ENCODE results near the gene NUP62CL. TPM values are rescaled to one million over a fixed set of nuclear protein-coding genes. Genes with fewer than 3 reads are reported as not detected.
"Not testable (repeated sequence)": the region's sequence is repeated elsewhere in the genome, so short reads cannot be mapped to it uniquely, and the experiment has no call there.

NUP62CL gene
- total RNA-seq, 1 experiment from 2014 or later: 2.9 TPM

DNA sequence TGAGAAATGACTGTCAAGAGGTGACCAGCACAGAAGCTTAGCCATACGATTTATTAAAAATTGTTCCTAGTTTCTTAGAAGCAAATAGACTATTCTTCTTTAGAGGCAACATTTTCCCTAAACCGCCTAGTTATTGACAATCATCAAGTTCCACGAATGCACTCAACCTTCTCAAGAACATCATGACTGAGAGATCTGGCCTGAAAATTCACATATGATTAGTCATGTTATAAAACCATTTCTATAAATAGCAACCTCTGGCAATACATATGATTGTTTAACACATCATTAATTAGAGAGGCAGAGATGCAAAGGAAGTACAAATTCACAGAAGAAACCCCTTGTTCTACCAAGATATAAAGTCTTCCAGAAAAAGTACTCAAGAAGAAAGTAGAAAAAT is 6.7 kb downstream of the NUP62CL start:
- TF ChIP-seq, protein P1, sequence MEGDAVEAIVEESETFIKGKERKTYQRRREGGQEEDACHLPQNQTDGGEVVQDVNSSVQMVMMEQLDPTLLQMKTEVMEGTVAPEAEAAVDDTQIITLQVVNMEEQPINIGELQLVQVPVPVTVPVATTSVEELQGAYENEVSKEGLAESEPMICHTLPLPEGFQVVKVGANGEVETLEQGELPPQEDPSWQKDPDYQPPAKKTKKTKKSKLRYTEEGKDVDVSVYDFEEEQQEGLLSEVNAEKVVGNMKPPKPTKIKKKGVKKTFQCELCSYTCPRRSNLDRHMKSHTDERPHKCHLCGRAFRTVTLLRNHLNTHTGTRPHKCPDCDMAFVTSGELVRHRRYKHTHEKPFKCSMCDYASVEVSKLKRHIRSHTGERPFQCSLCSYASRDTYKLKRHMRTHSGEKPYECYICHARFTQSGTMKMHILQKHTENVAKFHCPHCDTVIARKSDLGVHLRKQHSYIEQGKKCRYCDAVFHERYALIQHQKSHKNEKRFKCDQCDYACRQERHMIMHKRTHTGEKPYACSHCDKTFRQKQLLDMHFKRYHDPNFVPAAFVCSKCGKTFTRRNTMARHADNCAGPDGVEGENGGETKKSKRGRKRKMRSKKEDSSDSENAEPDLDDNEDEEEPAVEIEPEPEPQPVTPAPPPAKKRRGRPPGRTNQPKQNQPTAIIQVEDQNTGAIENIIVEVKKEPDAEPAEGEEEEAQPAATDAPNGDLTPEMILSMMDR (conservative IDR thresholded peaks at IDR 0.05; ENCODE audit: low read depth, low read length): no peak
- TF ChIP-seq EZH2 (IDR thresholded peaks at IDR 0.05; ENCODE audit: borderline replicate concordance, low read depth, low read length, poor library complexity, severe bottlenecking): no peak
- H3K4me3 ChIP-seq (ENCODE audit: low read depth, low read length, poor library complexity, severe bottlenecking): no peak overlapping the region
- no peaks in the 10 kb centered on the region for H3K9me3 ChIP-seq (ENCODE audit: low read depth, low read length, poor library complexity, severe bottlenecking)
- no peaks in the 10 kb centered on the region for H3K4me1 ChIP-seq (ENCODE audit: insufficient read depth, low read length, poor library complexity, severe bottlenecking)
- CTCF ChIA-PET: no interaction called here
- intact Hi-C loops (cut with micrococcal nuclease; ENCODE audit: unreplicated experiment): no loop called here
- no peaks in the 10 kb centered on the region for H3K27me3 ChIP-seq (replicated peaks; ENCODE audit: insufficient read depth, low read depth, low read length, poor library complexity)
- no TSS peak for BruUV-seq (replicated peaks)
- POLR2A ChIA-PET (ENCODE audit: low non-redundant PET): no interaction called here
- H3K27ac ChIP-seq (ENCODE audit: low read depth, low read length, poor library complexity, severe bottlenecking): no peak overlapping the region
- no peaks in the 10 kb centered on the region for H3K36me3 ChIP-seq (ENCODE audit: insufficient read depth, low read length, poor library complexity, severe bottlenecking)
- no peak for DNase-seq (ENCODE audit: low spot score)

DNA sequence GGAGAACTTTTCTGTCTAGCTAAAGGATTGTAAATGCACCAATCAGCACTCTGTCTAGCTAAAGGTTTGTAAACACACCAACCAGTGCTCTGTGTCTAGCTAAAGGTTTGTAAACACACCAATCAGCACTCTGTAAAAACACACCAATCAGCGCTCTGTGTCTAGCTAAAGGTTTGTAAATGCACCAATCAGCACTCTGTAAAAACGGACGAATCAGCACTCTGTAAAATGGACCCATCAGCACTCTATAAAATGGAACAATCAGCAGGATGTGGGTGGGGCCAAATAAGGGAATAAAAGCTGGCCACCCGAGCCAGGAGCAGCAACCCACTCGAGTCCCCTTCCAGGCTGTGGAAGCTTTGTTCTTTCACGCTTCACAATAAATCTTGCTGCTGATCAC is 8.2 kb downstream of the NUP62CL start:
- intact Hi-C loops (cut with micrococcal nuclease; ENCODE audit: unreplicated experiment); BruUV-seq (replicated peaks); DNase-seq (ENCODE audit: low spot score); H3K9me3 ChIP-seq (ENCODE audit: low read depth, low read length, poor library complexity, severe bottlenecking); H3K4me1 ChIP-seq (ENCODE audit: insufficient read depth, low read length, poor library complexity, severe bottlenecking); H3K4me3 ChIP-seq (ENCODE audit: low read depth, low read length, poor library complexity, severe bottlenecking); POLR2A ChIA-PET (ENCODE audit: low non-redundant PET); CTCF ChIA-PET; H3K27ac ChIP-seq (ENCODE audit: low read depth, low read length, poor library complexity, severe bottlenecking); H3K36me3 ChIP-seq (ENCODE audit: insufficient read depth, low read length, poor library complexity, severe bottlenecking); H3K27me3 ChIP-seq (replicated peaks; ENCODE audit: insufficient read depth, low read depth, low read length, poor library complexity): not testable (repeated sequence)

DNA sequence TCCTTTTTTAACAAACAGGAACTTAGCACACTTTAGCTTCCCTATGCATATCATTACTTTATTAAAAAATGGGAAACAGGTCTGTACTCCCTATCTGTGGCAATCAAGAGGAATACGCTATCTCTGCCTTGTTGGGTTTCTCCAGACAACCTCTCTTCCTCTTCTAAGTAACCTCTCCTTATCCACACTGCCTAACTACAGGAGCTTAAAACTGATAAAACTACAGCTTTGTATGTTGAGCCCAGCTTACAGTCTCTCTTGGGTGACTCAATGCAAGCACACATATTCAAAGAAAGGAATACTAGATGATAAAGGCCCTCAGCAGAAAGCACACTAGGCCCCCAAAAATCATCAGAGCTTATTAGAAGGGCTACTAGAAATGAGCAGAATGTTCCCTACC is 8.9 kb downstream of the NUP62CL start:
- Histone ChIP-seq H3K4me3 (ENCODE audit: low read depth, low read length, poor library complexity, severe bottlenecking) (no peak overlapping the region), H3K27me3 (replicated peaks; ENCODE audit: insufficient read depth, low read depth, low read length, poor library complexity) (no peaks in the 10 kb centered on the region), H3K4me1 (ENCODE audit: insufficient read depth, low read length, poor library complexity, severe bottlenecking) (no peaks in the 10 kb centered on the region), H3K27ac (ENCODE audit: low read depth, low read length, poor library complexity, severe bottlenecking) (no peak overlapping the region), H3K36me3 (ENCODE audit: insufficient read depth, low read length, poor library complexity, severe bottlenecking) (no peaks in the 10 kb centered on the region), H3K9me3 (ENCODE audit: low read depth, low read length, poor library complexity, severe bottlenecking) (no peaks in the 10 kb centered on the region)
- BruUV-seq (replicated peaks): no TSS peak
- TF ChIP-seq, protein P1 (conservative IDR thresholded peaks at IDR 0.05; ENCODE audit: low read depth, low read length): no peak
- no peak for TF ChIP-seq EZH2 (IDR thresholded peaks at IDR 0.05; ENCODE audit: borderline replicate concordance, low read depth, low read length, poor library complexity, severe bottlenecking)
- ChIA-PET POLR2A (ENCODE audit: low non-redundant PET) (no interaction called here), CTCF (no interaction called here)
- intact Hi-C loops (cut with micrococcal nuclease; ENCODE audit: unreplicated experiment): no loop called here
- no peak for DNase-seq (ENCODE audit: low spot score)

DNA sequence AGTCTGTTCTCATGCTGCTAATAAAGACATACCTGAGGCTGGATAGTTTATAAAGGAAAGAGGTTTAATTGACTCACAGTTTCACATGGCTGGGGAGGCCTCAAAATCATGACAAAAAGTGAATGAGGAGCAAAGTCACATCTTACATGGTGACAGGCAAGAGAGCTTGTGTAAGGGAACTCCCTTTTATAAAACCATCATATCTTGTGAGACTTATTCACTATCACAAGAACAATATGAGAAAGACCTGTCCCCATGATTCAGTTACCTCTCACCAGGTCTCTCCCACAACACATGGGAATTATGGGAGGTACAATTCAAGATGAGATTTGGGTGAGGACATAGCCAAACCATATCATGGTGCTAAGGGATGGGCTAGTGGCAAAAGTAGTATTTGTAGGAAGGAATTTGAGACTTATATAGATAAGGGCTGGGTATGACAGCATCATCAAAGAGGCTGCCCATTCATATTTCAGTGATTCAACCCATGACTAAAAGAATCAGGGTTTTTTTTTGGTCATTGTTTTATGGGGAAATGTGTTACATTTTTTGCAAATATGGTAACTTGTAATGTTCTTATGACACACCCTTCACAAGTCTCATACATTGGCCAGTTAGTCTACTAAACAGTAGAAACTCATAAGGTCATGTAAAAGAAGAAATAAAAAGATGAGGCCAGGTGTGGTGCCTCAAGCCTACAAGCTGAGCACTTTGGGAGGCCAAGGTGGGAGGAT is 34.7 kb downstream of the NUP62CL start:
- Histone ChIP-seq H3K27ac (ENCODE audit: low read depth, low read length, poor library complexity, severe bottlenecking) (no peak overlapping the region), H3K36me3 (ENCODE audit: insufficient read depth, low read length, poor library complexity, severe bottlenecking) (no peaks in the 10 kb centered on the region), H3K27me3 (replicated peaks; ENCODE audit: insufficient read depth, low read depth, low read length, poor library complexity) (no peaks in the 10 kb centered on the region), H3K4me1 (ENCODE audit: insufficient read depth, low read length, poor library complexity, severe bottlenecking) (no peaks in the 10 kb centered on the region), H3K9me3 (ENCODE audit: low read depth, low read length, poor library complexity, severe bottlenecking) (no peaks in the 10 kb centered on the region), H3K4me3 (ENCODE audit: low read depth, low read length, poor library complexity, severe bottlenecking) (no peak overlapping the region)
- POLR2A ChIA-PET (ENCODE audit: low non-redundant PET): no interaction called here
- CTCF ChIA-PET: no interaction called here
- intact Hi-C loops (cut with micrococcal nuclease; ENCODE audit: unreplicated experiment): no loop called here
- no peak for DNase-seq (ENCODE audit: low spot score)
- BruUV-seq (replicated peaks): no TSS peak
- TF ChIP-seq EZH2 (IDR thresholded peaks at IDR 0.05; ENCODE audit: borderline replicate concordance, low read depth, low read length, poor library complexity, severe bottlenecking): no peak
- TF ChIP-seq, protein P1 (conservative IDR thresholded peaks at IDR 0.05; ENCODE audit: low read depth, low read length): no peak
